ENCODE results near the gene ZMYM5.

DNA sequence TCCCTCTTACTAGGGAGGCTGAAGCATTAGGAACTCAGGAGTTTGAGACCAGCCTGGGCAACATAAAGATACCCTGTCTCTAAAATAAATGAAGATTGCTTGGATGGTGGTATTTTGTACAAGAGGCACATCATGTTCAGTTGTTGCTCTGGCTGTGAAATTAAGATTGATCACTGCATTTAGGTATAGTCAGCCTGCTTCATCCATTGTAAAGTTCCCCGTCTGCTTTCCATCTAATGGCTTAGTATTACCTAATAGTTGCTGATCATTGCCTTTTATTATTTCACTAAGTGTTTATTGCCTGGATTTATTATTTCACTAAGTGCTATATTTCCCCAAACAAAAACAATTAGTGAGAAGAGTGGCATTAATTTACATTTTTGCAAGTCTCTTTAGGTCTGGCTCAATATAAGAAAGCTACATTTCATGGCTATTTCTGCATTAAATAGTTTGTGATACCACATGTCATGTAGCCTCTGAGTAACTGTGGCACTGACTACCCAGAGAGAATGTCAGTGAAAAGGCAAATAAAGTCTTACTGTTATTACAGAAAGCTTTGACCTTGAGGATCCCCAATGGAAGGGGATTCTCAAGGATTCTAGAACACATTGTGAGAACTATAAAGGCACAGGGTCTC, 45.0 kb upstream of the ZMYM5 start:
- TF ChIP-seq, protein P1, sequence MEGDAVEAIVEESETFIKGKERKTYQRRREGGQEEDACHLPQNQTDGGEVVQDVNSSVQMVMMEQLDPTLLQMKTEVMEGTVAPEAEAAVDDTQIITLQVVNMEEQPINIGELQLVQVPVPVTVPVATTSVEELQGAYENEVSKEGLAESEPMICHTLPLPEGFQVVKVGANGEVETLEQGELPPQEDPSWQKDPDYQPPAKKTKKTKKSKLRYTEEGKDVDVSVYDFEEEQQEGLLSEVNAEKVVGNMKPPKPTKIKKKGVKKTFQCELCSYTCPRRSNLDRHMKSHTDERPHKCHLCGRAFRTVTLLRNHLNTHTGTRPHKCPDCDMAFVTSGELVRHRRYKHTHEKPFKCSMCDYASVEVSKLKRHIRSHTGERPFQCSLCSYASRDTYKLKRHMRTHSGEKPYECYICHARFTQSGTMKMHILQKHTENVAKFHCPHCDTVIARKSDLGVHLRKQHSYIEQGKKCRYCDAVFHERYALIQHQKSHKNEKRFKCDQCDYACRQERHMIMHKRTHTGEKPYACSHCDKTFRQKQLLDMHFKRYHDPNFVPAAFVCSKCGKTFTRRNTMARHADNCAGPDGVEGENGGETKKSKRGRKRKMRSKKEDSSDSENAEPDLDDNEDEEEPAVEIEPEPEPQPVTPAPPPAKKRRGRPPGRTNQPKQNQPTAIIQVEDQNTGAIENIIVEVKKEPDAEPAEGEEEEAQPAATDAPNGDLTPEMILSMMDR (IDR thresholded peaks at IDR 0.05) = no peak
- TF ChIP-seq EP300 (IDR thresholded peaks at IDR 0.05) = no peak
